H1 (cell line): ENCODE measurements around the gene UQCRC2. TPM values are rescaled to one million over a fixed set of nuclear protein-coding genes. Genes with fewer than 3 reads are reported as not detected.

Experiments
- CTCF ChIA-PET: fragments of 300-600 bp; sonication (Branson Sonifier 250); formaldehyde crosslinking; loops from one replicate; lab custom pipeline; 2021; ENCODE audit not compliant: partially characterized antibody; lab: Charles Lee
- POLR2A ChIA-PET: fragments of 300-600 bp; sonication (Branson Sonifier 250); formaldehyde crosslinking; loops from one replicate; lab custom pipeline; 2021; ENCODE audit warnings: inconsistent platforms; ENCODE audit not compliant: partially characterized antibody; lab: Charles Lee
- DNase-seq, 2 experiments: peaks; one replicate each; pipeline versions ENCODE4 v3.0.0 to v3.0.0-alpha.2; 2010 to 2022; ENCODE audit warnings: low spot score in 2 of 2, low read depth in 1 of 2, mixed read lengths in 1 of 2
- FAIRE-seq: peaks from 2 replicates; lab custom pipeline; 2011; peaks lifted over from hg19 to GRCh38; lab: Jason Lieb, UNC
- H2AFZ ChIP-seq: 2 replicates; pipeline ENCODE4 v1.8.1; 2012; ENCODE audit warnings: low read length, inconsistent platforms
- H2AK5ac ChIP-seq: 2 replicates; pipeline ENCODE4 v1.6.1; 2013; ENCODE audit warnings: low read depth, low read length
- H2BK120ac ChIP-seq: replicated peaks from 2 replicates; pipeline ENCODE3; 2013; ENCODE audit warnings: low read depth, low read length, inconsistent platforms
- H2BK12ac ChIP-seq: 2 replicates; pipeline ENCODE4 v1.6.1; 2013; ENCODE audit warnings: low read depth, low read length
- H2BK15ac ChIP-seq: 2 replicates; pipeline ENCODE4 v1.6.1; 2013; ENCODE audit warnings: low read length
- H2BK20ac ChIP-seq: 2 replicates; pipeline ENCODE4 v1.6.1; 2013; ENCODE audit warnings: low read length
- H2BK5ac ChIP-seq: 2 replicates; pipeline ENCODE4 v1.6.1; 2013; ENCODE audit warnings: low read depth, low read length
- H3K14ac ChIP-seq: 2 replicates; pipeline ENCODE4 v1.6.1; 2013; ENCODE audit warnings: inconsistent platforms; ENCODE audit not compliant: insufficient read length
- H3K18ac ChIP-seq: 2 replicates; pipeline ENCODE4 v1.6.1; 2013; ENCODE audit warnings: low read length; ENCODE audit errors: extremely low read depth
- H3K23ac ChIP-seq: 2 replicates; pipeline ENCODE4 v1.6.1; 2013; ENCODE audit warnings: inconsistent platforms; ENCODE audit not compliant: insufficient read length
- H3K23me2 ChIP-seq: 2 replicates; pipeline ENCODE4 v1.6.1; 2013; ENCODE audit warnings: low read depth, low read length
- H3K27ac ChIP-seq: 2 replicates; pipeline ENCODE4 v1.6.1; 2011; ENCODE audit warnings: low read depth, low read length, inconsistent platforms
- H3K27me3 ChIP-seq, 4 experiments: replicated peaks in 1 of 4; 1 replicate in 1 of 4; 2 replicates in 3 of 4; pipeline versions ENCODE4 v1.6.1 to v1.8.1; 2011 to 2013; ENCODE audit warnings: low read length in 3 of 4, mild to moderate bottlenecking in 3 of 4, inconsistent platforms in 2 of 4, mixed read lengths in 2 of 4, moderate library complexity in 1 of 4; ENCODE audit not compliant: control insufficient read depth in 3 of 4, insufficient read depth in 3 of 4; ENCODE audit errors: extremely low read depth in 1 of 4
- H3K36me3 ChIP-seq, 4 experiments: 2 replicates each; pipeline versions ENCODE4 v1.6.1 to v1.8.1; 2011 to 2013; ENCODE audit warnings: mild to moderate bottlenecking in 4 of 4, low read length in 3 of 4, moderate library complexity in 2 of 4, control low read depth in 1 of 4, inconsistent platforms in 1 of 4; ENCODE audit not compliant: insufficient read depth in 4 of 4, control insufficient read depth in 2 of 4
- H3K4ac ChIP-seq: replicated peaks from 2 replicates; pipeline ENCODE3; 2013; ENCODE audit warnings: low read length, low read depth, mixed read lengths, inconsistent platforms; ENCODE audit not compliant: insufficient read length
- H3K4me1 ChIP-seq, 4 experiments: replicated peaks in 1 of 4; 1 replicate in 1 of 4; 2 replicates in 3 of 4; pipeline versions ENCODE4 v1.6.1 to v1.8.1; 2011 to 2013; ENCODE audit warnings: low read length in 3 of 4, inconsistent platforms in 2 of 4, mixed read lengths in 1 of 4; ENCODE audit not compliant: insufficient read depth in 4 of 4, control insufficient read depth in 3 of 4
- H3K4me2 ChIP-seq, 2 experiments: 2 replicates each; pipeline versions ENCODE4 v1.6.1 to v1.8.1; 2011 to 2013; ENCODE audit warnings: low read depth in 2 of 2, low read length in 2 of 2, control low read depth in 1 of 2, inconsistent platforms in 1 of 2, mild to moderate bottlenecking in 1 of 2; ENCODE audit not compliant: insufficient read depth in 1 of 2
- H3K4me3 ChIP-seq, 4 experiments: fragments of 200-600, 300-600 bp in 1 of 4; sonication (generic), shearing (Covaris generic), sonication (Bioruptor Twin) in 1 of 4; 2 replicates each; pipeline versions ENCODE4 v1.5.1 to v1.8.1; 2011 to 2016; ENCODE audit warnings: low read length in 4 of 4, low read depth in 3 of 4, control low read depth in 2 of 4, inconsistent platforms in 2 of 4, mild to moderate bottlenecking in 2 of 4, mixed read lengths in 1 of 4, moderate library complexity in 1 of 4; ENCODE audit not compliant: insufficient read depth in 2 of 4; ENCODE audit errors: extremely low read depth in 1 of 4
- H3K56ac ChIP-seq: replicated peaks from 2 replicates; pipeline ENCODE3; 2013; ENCODE audit warnings: low read depth, mild to moderate bottlenecking, mixed read lengths, low read length, inconsistent platforms; ENCODE audit not compliant: insufficient read length
- H3K79me1 ChIP-seq: 2 replicates; pipeline ENCODE4 v1.6.1; 2013; ENCODE audit warnings: low read depth, low read length, control low read depth
- H3K79me2 ChIP-seq, 2 experiments: 2 replicates each; pipeline versions ENCODE4 v1.6.1 to v1.8.1; 2012 to 2013; ENCODE audit warnings: low read length in 2 of 2, mild to moderate bottlenecking in 2 of 2, inconsistent platforms in 1 of 2; ENCODE audit not compliant: insufficient read depth in 2 of 2, control insufficient read depth in 1 of 2
- H3K9ac ChIP-seq, 4 experiments: replicated peaks in 1 of 4; 1 replicate in 1 of 4; 2 replicates in 3 of 4; pipeline versions ENCODE4 v1.6.1 to v1.8.1; 2011 to 2013; ENCODE audit warnings: low read depth in 3 of 4, low read length in 3 of 4, control low read depth in 2 of 4, mild to moderate bottlenecking in 2 of 4, moderate library complexity in 2 of 4, inconsistent platforms in 1 of 4; ENCODE audit errors: extremely low read depth in 1 of 4
- H3K9me3 ChIP-seq, 2 experiments: 2 replicates each; pipeline versions ENCODE4 v1.6.1 to v1.8.1; 2012 to 2013; ENCODE audit warnings: mild to moderate bottlenecking in 2 of 2, moderate library complexity in 2 of 2, control low read depth in 1 of 2, inconsistent platforms in 1 of 2, low read depth in 1 of 2, low read length in 1 of 2, mixed read lengths in 1 of 2; ENCODE audit not compliant: insufficient read depth in 2 of 2
- H4K20me1 ChIP-seq, 2 experiments: replicated peaks in 1 of 2; 2 replicates each; pipeline versions ENCODE3 to v1.8.1; 2011 to 2013; ENCODE audit warnings: inconsistent platforms in 2 of 2, low read length in 2 of 2, mild to moderate bottlenecking in 1 of 2; ENCODE audit not compliant: insufficient read depth in 2 of 2, control insufficient read depth in 1 of 2
- H4K5ac ChIP-seq: 2 replicates; pipeline ENCODE4 v1.6.1; 2013; ENCODE audit warnings: low read length, low read depth, mixed read lengths, inconsistent platforms; ENCODE audit not compliant: insufficient read length
- H4K8ac ChIP-seq: 2 replicates; pipeline ENCODE4 v1.8.0; 2013; ENCODE audit warnings: mild to moderate bottlenecking, moderate library complexity, low read length, inconsistent platforms; ENCODE audit not compliant: insufficient read depth; ENCODE audit errors: extremely low read depth
- H4K91ac ChIP-seq: replicated peaks from 2 replicates; pipeline ENCODE3; 2013; ENCODE audit warnings: low read length, mixed read lengths, inconsistent platforms; ENCODE audit not compliant: insufficient read length
- HDAC6 ChIP-seq: IDR thresholded peaks from one replicate; pipeline ENCODE4 v1.7.1; 2012; ENCODE audit warnings: low read depth, mild to moderate bottlenecking, inconsistent platforms, low read length, moderate library complexity
- SIN3A ChIP-seq, 2 experiments: IDR thresholded peaks in 1 of 2; conservative IDR thresholded peaks in 1 of 2; 2 replicates each; pipeline ENCODE4 v1.6.1; 2011 to 2012; ENCODE audit warnings: low read length in 2 of 2, improper control_type of control experiment in 1 of 2, low read depth in 1 of 2, mild to moderate bottlenecking in 1 of 2
- WGBS, 2 experiments: shearing (Covaris generic) in 1 of 2; methylation state at CpG; one replicate each; pipeline versions ENCODE4 v1.1.6 to v1.1.7; 2013 to 2015; ENCODE audit warnings: low lambda C conversion rate in 2 of 2, mixed read lengths in 2 of 2, inconsistent platforms in 1 of 2, low coverage in 1 of 2, missing lambda C conversion rate in 1 of 2; ENCODE audit not compliant: insufficient replicate concordance in 2 of 2, insufficient coverage in 1 of 2, insufficient read length in 1 of 2; ENCODE audit errors: extremely low coverage in 1 of 2, missing lambda C conversion rate in 1 of 2; 5-methylcytosine and 5-hydroxymethylcytosine counted together
- polyA plus RNA-seq, 7 experiments: library from polyadenylated mRNA; depleted of rRNA in 3 of 7; stranded (reverse) in 5 of 7; unstranded in 2 of 7; fragments of >200 nt in 5 of 7; fragments of 200-250 nt in 2 of 7; gene quantifications; 1 replicate in 5 of 7; 2 replicates in 1 of 7; 4 replicates in 1 of 7; pipeline versions ENCODE4 v1.2.1 to v1.2.3, GENCODE V29; 2011 to 2013; ENCODE audit warnings: missing spikeins in 2 of 7, mixed read lengths in 2 of 7
- total RNA-seq: library from RNA; stranded (reverse); fragmentation: NEBNext Ultra II Directional; extraction: Animal tissue kit (Norgen Biotek cat#: 25700); gene quantifications from 2 replicates; pipeline ENCODE4 v1.2.1, GENCODE V29; 2021

Gene UQCRC2
- total and polyA plus RNA-seq, 2 of the 8 experiments (the other 6 are each of a cell fraction or from before 2014, with no cell fraction given), result 94.4 to 182 TPM

DNA sequence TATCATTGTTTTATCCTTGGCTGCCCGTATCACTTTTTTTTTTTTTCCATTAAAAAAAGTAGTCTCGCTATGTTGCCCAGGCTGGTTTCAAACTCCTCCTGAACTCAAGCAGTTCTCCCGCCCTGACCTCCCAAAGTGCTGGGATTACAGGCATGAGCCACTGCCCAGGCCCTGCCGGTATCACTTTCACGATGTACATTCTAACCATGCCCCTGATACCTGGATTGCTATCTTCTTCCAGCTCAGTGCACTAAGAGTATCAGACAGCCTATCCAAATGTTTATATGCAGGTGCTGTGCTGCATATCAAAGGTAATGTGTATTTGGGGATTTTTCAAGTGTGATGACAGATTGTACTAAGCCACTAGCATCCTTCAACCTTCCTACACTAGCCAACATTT, 69.0 kb downstream of the UQCRC2 start:
- no peak overlapping the region for H2BK12ac ChIP-seq
- no peaks in the 10 kb centered on the region for H3K9me3 ChIP-seq
- no peak overlapping the region for H4K5ac ChIP-seq
- no peak overlapping the region for H3K4me3 ChIP-seq
- no peaks in the 10 kb centered on the region for H3K27me3 ChIP-seq
- H4K8ac ChIP-seq, result no peak overlapping the region
- no peak overlapping the region for H2AFZ ChIP-seq
- H3K4me1 ChIP-seq, result no peaks in the 10 kb centered on the region
- no peak overlapping the region for H2BK5ac ChIP-seq
- no peak overlapping the region for H3K18ac ChIP-seq
- no peak overlapping the region for H3K56ac ChIP-seq
- no peak overlapping the region for H3K27ac ChIP-seq
- no peak overlapping the region for H3K14ac ChIP-seq
- FAIRE-seq, result no peak
- no peak overlapping the region for H3K9ac ChIP-seq
- H3K36me3 ChIP-seq, result no peaks in the 10 kb centered on the region
- H2AK5ac ChIP-seq, result no peak overlapping the region
- H3K23me2 ChIP-seq, result no peaks in the 10 kb centered on the region
- peaks cover 0 to 58% of the 10 kb centered on the region in 2 experiments; a peak in 3 of 4 replicates for H3K79me2 ChIP-seq
- no peak for TF ChIP-seq HDAC6
- no peak for TF ChIP-seq SIN3A (conservative IDR thresholded peaks at IDR 0.05 in 1 of 2, IDR thresholded peaks at IDR 0.05 in 1 of 2; ENCODE audit: low read depth in 1 of 2, low read length in 2 of 2)
- H2BK20ac ChIP-seq, result no peak overlapping the region
- H3K4me2 ChIP-seq, result no peak overlapping the region
- no peak overlapping the region for H2BK15ac ChIP-seq
- WGBS, 2 experiments, result 90% methylated on average over 5 of the region's 5 CpGs; no CpG with 5 or more reads in 1 of the 2 experiments
- no peak overlapping the region for H3K23ac ChIP-seq
- CTCF ChIA-PET, result interaction anchor here (0.6 kb wide), 1 partner anchor 162 kb away, joined by 4 read pairs; no protein-coding TSS in a partner anchor
- 0 out of 2 replicates have a peak, but pooled peaks cover 2% of the 10 kb centered on the region for H3K79me1 ChIP-seq
- peaks cover 0 to 5% of the 10 kb centered on the region in 2 experiments for H4K20me1 ChIP-seq
- POLR2A ChIA-PET, result no interaction called here
- no peak overlapping the region for H3K4ac ChIP-seq
- no peak for DNase-seq
- no peak overlapping the region for H4K91ac ChIP-seq
- H2BK120ac ChIP-seq, result no peak overlapping the region
